GM12878 (cell line): ENCODE data around the gene CD151.

Experiments
- BCL11A ChIP-seq: IDR thresholded peaks from 2 replicates; pipeline ENCODE4 v1.6.1; 2011; ENCODE audit warnings: low read depth, low read length
- CTCF ChIP-seq, 3 experiments: IDR thresholded peaks in 2 of 3; conservative IDR thresholded peaks in 1 of 3; 2 replicates each; pipeline ENCODE4 v1.5.1; 2011; ENCODE audit warnings: low read depth in 3 of 3, low read length in 3 of 3, mild to moderate bottlenecking in 3 of 3, control low read depth in 2 of 3, moderate library complexity in 2 of 3, inconsistent platforms in 1 of 3, mixed read lengths in 1 of 3; ENCODE audit not compliant: control insufficient read depth in 2 of 3, insufficient read depth in 1 of 3; ENCODE audit errors: extremely low read depth in 1 of 3
- GABPA ChIP-seq: IDR thresholded peaks from 2 replicates; pipeline ENCODE4 v1.6.1; 2014; ENCODE audit warnings: antibody characterized with exemption, low read depth, mild to moderate bottlenecking, inconsistent platforms
- GATAD2B ChIP-seq: fragments of 450-650 bp; conservative IDR thresholded peaks from 2 replicates; pipeline ENCODE4 v1.6.1; 2017; ENCODE audit warnings: low read depth, mild to moderate bottlenecking, moderate library complexity
- SPI1 ChIP-seq: IDR thresholded peaks from 2 replicates; pipeline ENCODE4 v1.6.1; 2011; ENCODE audit warnings: low read depth, mild to moderate bottlenecking, low read length, moderate library complexity, borderline replicate concordance; ENCODE audit not compliant: insufficient read depth

- no peak for TF ChIP-seq GABPA
- TF ChIP-seq CTCF (IDR thresholded peaks at IDR 0.05 in 2 of 3, conservative IDR thresholded peaks at IDR 0.05 in 1 of 3; ENCODE audit: control insufficient read depth in 2 of 3, extremely low read depth in 1 of 3, insufficient read depth in 1 of 3, low read depth in 3 of 3, low read length in 3 of 3) = no peak
- TF ChIP-seq BCL11A = no peak
- no peak for TF ChIP-seq GATAD2B
- TF ChIP-seq SPI1 = no peak
These were observed 37.3 kb downstream of the CD151 start for GRCh38 chr11:870127-870413.
